SU-DHL-6 (cell line): ENCODE data around the gene ANXA2.

Experiments used
- H2AFZ ChIP-seq: fragments of 200-600 bp; sonication (generic); 2 replicates; pipeline ENCODE4 v1.6.1; 2014; ENCODE audit warnings: low read depth, mild to moderate bottlenecking, moderate library complexity, mixed read lengths, antibody characterized with exemption, low read length; ENCODE audit not compliant: severe bottlenecking
- H3F3A ChIP-seq: fragments of 200-600 bp; shearing (Covaris generic); 2 replicates; pipeline ENCODE4 v1.6.0; 2016; ENCODE audit warnings: antibody characterized with exemption, mild to moderate bottlenecking; ENCODE audit not compliant: insufficient read depth
- H3K27ac ChIP-seq: fragments of 200-600 bp; sonication (generic); 2 replicates; pipeline ENCODE4 v1.5.1; 2016; ENCODE audit warnings: low read depth, mild to moderate bottlenecking, low read length, moderate library complexity, mixed read lengths
- H3K27me3 ChIP-seq: fragments of 200-600 bp; sonication (generic), shearing (Covaris generic); 2 replicates; pipeline ENCODE4 v1.6.0; 2014; ENCODE audit warnings: mild to moderate bottlenecking, low read length
- H3K36me3 ChIP-seq: fragments of 200-600 bp; sonication (generic); 2 replicates; pipeline ENCODE4 v1.6.1; 2014; ENCODE audit warnings: mild to moderate bottlenecking, low read length, mixed read lengths
- H3K4me2 ChIP-seq: fragments of 300-600, 200-600 bp; shearing (Covaris generic), sonication (generic); 2 replicates; pipeline ENCODE4 v1.6.0; 2014; ENCODE audit warnings: low read length, low read depth, mild to moderate bottlenecking; ENCODE audit not compliant: poor library complexity, severe bottlenecking
- H3K4me3 ChIP-seq: fragments of 200-600 bp; sonication (generic); 2 replicates; pipeline ENCODE4 v1.5.1; 2014; ENCODE audit warnings: antibody characterized with exemption, low read length, mild to moderate bottlenecking, mixed read lengths; ENCODE audit not compliant: insufficient read depth, poor library complexity, severe bottlenecking
- H3K79me2 ChIP-seq: fragments of 200-600 bp; sonication (generic); 2 replicates; pipeline ENCODE4 v1.6.1; 2014; ENCODE audit warnings: mild to moderate bottlenecking, low read length, moderate library complexity; ENCODE audit not compliant: insufficient read depth
- H3K9ac ChIP-seq: fragments of 200-600 bp; sonication (generic); 2 replicates; pipeline ENCODE4 v1.7.0; 2014; ENCODE audit warnings: mild to moderate bottlenecking, low read length
- H3K9me2 ChIP-seq: fragments of 200-600 bp; sonication (generic); replicated peaks from 2 replicates; pipeline ENCODE4 v1.6.1; 2014; ENCODE audit warnings: low read length; ENCODE audit not compliant: insufficient read depth
- H3K9me3 ChIP-seq: fragments of 200-600 bp; sonication (generic); 2 replicates; pipeline ENCODE4 v1.6.1; 2014; ENCODE audit warnings: low read length, mixed read lengths; ENCODE audit not compliant: insufficient read depth
- H4K20me1 ChIP-seq: fragments of 200-600 bp; sonication (generic); 2 replicates; pipeline ENCODE4 v1.6.1; 2014; ENCODE audit warnings: low read depth, mild to moderate bottlenecking, antibody characterized with exemption, low read length, moderate library complexity, mixed read lengths
- CTCF ChIP-seq: fragments of 200-600 bp; sonication (generic); IDR thresholded peaks from one replicate; pipeline ENCODE4 v1.5.1; 2017; ENCODE audit warnings: antibody characterized with exemption, mild to moderate bottlenecking, low read length, moderate library complexity; ENCODE audit not compliant: insufficient read depth, poor library complexity, severe bottlenecking
- EZH2phosphoT487 ChIP-seq: fragments of 200-600 bp; sonication (generic), shearing (Covaris generic); conservative IDR thresholded peaks from 2 replicates; pipeline ENCODE4 v1.6.1; 2018; ENCODE audit warnings: mild to moderate bottlenecking, antibody characterized with exemption, low read length, moderate library complexity, mixed read lengths

The ANXA2 gene

DNA sequence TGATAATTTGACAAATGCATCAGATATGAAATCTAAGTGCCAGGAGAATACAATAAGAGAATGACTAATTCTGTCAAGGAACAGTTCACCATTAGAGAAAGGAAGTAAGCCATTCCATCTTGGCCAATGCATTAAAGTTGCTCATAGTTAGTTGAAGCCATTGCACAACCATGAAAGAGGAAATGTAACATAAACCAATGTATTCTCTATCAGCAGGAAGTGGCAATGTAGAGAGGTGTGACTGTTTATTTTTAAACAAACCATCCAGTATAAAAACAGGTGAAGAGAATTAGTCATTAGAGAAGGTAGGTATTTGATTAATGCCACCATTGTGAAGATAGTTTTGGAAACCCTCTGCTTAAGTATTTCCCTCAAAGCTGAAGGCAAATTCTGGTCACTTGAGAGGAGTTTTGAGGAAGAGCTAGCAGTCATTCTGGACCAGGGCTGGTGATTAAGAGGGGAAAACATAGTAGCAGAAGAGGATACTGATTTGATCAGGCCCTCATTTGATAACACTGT is 10.7 kb upstream of the ANXA2 start:
- H3K27ac ChIP-seq: no peak overlapping the region
- no peak overlapping the region for H3K9ac ChIP-seq
- no peak overlapping the region for H3K4me2 ChIP-seq
- no peaks in the 10 kb centered on the region for H3K27me3 ChIP-seq
- no peaks in the 10 kb centered on the region for H3F3A ChIP-seq
- no peak overlapping the region for H2AFZ ChIP-seq
- no peak for TF ChIP-seq EZH2phosphoT487
- TF ChIP-seq CTCF: no peak
- H3K9me3 ChIP-seq: no peaks in the 10 kb centered on the region
- no peaks in the 10 kb centered on the region for H4K20me1 ChIP-seq
- H3K9me2 ChIP-seq: no peaks in the 10 kb centered on the region
- H3K4me3 ChIP-seq: no peak overlapping the region
- no peaks in the 10 kb centered on the region for H3K79me2 ChIP-seq
- no peaks in the 10 kb centered on the region for H3K36me3 ChIP-seq

GRCh38 chr15:60407415-60407805 is 9.6 kb upstream of the ANXA2 start:
- Histone ChIP-seq H4K20me1 (no peaks in the 10 kb centered on the region), H3K9me3 (no peaks in the 10 kb centered on the region), H3K79me2 (no peaks in the 10 kb centered on the region), H3K4me3 (no peak overlapping the region), H3K4me2 (no peak overlapping the region), H3K27ac (no peak overlapping the region), H3K9ac (no peak overlapping the region), H3F3A (no peaks in the 10 kb centered on the region), H2AFZ (no peak overlapping the region), H3K9me2 (no peaks in the 10 kb centered on the region), H3K27me3 (no peaks in the 10 kb centered on the region), H3K36me3 (no peaks in the 10 kb centered on the region)
- TF ChIP-seq EZH2phosphoT487 (no peak), CTCF (no peak)

DNA sequence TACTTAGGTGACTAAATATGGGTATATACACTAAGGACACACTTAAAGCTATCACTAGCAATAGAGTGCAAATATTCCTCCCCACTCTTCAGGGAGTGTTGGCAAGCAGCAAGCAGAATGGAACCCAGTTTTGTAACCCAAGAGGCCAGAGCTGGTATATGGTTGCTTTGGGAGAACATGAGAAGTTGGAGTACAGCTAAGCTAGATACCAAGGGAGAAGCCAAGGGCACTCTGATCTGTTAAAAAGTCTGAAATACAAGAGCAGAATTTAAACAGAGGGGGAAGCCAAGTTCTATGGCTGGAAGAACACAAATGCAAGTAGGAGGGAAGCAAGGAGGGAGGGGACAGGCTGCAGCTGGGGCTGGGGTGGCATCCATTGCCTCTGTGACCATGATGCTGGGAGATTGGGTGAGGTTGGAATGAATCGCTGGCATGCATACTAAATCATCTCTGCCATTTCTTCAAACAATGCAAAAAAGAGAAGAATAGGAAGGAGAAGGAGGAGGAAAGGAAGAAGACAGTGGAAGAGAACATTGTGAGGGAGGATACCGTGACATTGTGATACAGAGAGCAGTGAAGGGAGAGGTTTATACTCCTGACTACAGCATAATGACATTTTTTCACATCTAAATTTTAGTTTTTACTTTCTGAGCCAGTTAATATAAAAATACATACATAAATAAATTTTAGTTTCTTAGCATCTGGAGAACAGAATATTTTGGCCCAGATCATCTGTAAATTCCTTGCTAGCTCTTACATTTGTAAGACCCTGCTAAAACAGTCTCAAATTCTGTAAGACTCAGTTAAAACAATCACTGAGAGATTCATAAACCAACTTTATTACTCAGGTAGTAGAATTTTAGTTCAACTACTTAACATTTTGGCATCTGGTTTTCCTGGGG is 9.0 kb upstream of the ANXA2 start:
- Histone ChIP-seq H3K79me2 (no peaks in the 10 kb centered on the region), H2AFZ (no peak overlapping the region), H3K4me2 (no peak overlapping the region), H3K9me3 (no peaks in the 10 kb centered on the region), H3K27me3 (no peaks in the 10 kb centered on the region), H3K27ac (no peak overlapping the region), H3K4me3 (no peak overlapping the region), H3K9me2 (no peaks in the 10 kb centered on the region), H4K20me1 (no peaks in the 10 kb centered on the region), H3F3A (no peaks in the 10 kb centered on the region), H3K36me3 (no peaks in the 10 kb centered on the region), H3K9ac (no peak overlapping the region)
- TF ChIP-seq CTCF (no peak), EZH2phosphoT487 (no peak)
